ENCODE data around the gene PRF1. TPM values are rescaled to one million over a fixed set of nuclear protein-coding genes. Genes with fewer than 3 reads are reported as not detected.

PRF1 gene
- total and polyA plus RNA-seq, 7 donors, result 0.33 to 3.4 (median 1.6) TPM

DNA sequence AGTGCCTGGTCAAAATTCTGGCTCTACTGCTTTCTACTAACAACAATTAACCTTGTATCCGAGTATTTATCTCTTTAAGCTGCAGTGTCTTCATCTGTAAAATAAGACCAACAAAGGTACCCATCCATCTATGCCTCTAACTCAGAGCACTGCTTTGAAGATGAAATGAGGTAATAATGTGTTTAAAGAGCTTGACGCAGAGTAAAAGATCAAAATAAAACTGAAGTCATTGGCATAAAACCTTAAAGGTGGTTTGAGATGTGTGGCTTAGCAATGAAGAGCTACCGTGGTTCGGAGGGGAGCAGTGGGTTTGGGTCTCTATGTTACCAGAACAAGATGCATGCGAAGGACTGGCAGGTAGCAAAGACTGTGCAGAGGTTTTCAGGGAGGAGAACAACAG lies 16.1 kb upstream of the PRF1 start:
- WGBS, 3 donors, result 98 to 99% (median 99%) methylated on average over 5 of the region's 5 CpGs
- intact Hi-C loops (cut with DNase I), result no loop called here
- TF ChIP-seq, protein P1, sequence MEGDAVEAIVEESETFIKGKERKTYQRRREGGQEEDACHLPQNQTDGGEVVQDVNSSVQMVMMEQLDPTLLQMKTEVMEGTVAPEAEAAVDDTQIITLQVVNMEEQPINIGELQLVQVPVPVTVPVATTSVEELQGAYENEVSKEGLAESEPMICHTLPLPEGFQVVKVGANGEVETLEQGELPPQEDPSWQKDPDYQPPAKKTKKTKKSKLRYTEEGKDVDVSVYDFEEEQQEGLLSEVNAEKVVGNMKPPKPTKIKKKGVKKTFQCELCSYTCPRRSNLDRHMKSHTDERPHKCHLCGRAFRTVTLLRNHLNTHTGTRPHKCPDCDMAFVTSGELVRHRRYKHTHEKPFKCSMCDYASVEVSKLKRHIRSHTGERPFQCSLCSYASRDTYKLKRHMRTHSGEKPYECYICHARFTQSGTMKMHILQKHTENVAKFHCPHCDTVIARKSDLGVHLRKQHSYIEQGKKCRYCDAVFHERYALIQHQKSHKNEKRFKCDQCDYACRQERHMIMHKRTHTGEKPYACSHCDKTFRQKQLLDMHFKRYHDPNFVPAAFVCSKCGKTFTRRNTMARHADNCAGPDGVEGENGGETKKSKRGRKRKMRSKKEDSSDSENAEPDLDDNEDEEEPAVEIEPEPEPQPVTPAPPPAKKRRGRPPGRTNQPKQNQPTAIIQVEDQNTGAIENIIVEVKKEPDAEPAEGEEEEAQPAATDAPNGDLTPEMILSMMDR (IDR thresholded peaks at IDR 0.05), result no peak
- Histone ChIP-seq H3K27me3 (ENCODE audit: insufficient read depth in 3 of 3, low read length in 2 of 3) (no peaks in the 10 kb centered on the region), H3K4me3 (no peak overlapping the region), H3K27ac (no peak overlapping the region), H3K36me3 (ENCODE audit: insufficient read depth in 1 of 2, low read depth in 1 of 2) (no peaks in the 10 kb centered on the region), H3K4me1 (no peaks in the 10 kb centered on the region), H3K9me3 (peaks cover 6% of the 10 kb centered on the region)
- no peak for DNase-seq
- no peak for ATAC-seq

DNA sequence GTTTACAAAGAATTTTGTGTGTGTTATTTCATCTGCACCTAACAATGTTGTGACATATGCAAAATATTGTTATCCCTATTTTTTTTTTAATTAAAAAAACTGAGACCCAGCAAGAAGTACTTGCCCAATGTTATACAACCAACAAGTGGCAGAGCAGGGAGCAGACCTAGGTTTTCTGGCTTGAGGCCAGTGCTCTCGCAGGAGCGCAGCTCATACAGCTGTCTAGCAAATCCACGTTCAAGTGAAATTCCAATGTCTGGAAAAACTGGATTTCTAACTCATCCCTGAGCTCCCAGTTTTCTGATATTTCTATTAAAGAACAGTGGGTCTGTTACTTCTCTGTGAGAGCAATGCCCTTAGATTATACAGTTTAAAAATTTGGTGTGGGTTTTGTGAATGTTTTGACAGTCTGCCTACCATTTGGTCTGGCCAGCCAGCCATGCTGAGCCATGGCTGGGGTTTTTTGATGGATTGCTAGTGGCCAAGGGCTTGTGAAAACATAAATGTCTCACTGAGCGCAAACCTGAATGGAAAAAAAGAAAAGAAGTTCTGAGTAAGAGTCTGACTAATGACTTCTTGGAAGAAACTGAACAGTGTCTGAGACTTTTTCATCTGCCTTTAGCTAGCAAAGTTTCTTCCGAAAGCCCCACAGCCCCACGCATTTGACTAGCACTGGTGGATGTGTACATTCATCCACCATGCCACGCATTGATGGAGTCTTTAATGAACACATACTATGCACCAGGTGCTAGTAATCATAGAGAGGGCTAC lies 15.4 kb upstream of the PRF1 start:
- ATAC-seq (no peak), DNase-seq (no peak)
- WGBS, 3 donors, result 55 to 74% (median 63%) methylated on average over 7 of the region's 7 CpGs
- no peak overlapping the region for H3K4me3 ChIP-seq
- no peaks in the 10 kb centered on the region for H3K4me1 ChIP-seq
- H3K9me3 ChIP-seq, result peaks cover 6% of the 10 kb centered on the region
- H3K27ac ChIP-seq, result no peak overlapping the region
- no peaks in the 10 kb centered on the region for H3K36me3 ChIP-seq (ENCODE audit: insufficient read depth in 1 of 2, low read depth in 1 of 2)
- intact Hi-C loops (cut with DNase I), result no loop called here
- TF ChIP-seq, protein P1 (IDR thresholded peaks at IDR 0.05), result no peak
- H3K27me3 ChIP-seq (ENCODE audit: insufficient read depth in 3 of 3, low read length in 2 of 3), result no peaks in the 10 kb centered on the region

GRCh38 chr10:70616761-70617160 lies 14.2 kb upstream of the PRF1 start:
- intact Hi-C loops (cut with DNase I), result no loop called here
- no peaks in the 10 kb centered on the region for H3K4me1 ChIP-seq
- no peak overlapping the region for H3K4me3 ChIP-seq
- no peak for DNase-seq
- TF ChIP-seq, protein P1 (IDR thresholded peaks at IDR 0.05), result no peak
- no peaks in the 10 kb centered on the region for H3K36me3 ChIP-seq (ENCODE audit: insufficient read depth in 1 of 2, low read depth in 1 of 2)
- no peak overlapping the region for H3K27ac ChIP-seq
- no peaks in the 10 kb centered on the region for H3K27me3 ChIP-seq (ENCODE audit: insufficient read depth in 3 of 3, low read length in 2 of 3)
- H3K9me3 ChIP-seq, result peaks cover 6% of the 10 kb centered on the region
- ATAC-seq, result no peak
- WGBS, 3 donors, result 95 to 98% (median 97%) methylated on average over 4 of the region's 4 CpGs

GRCh38 chr10:70615784-70616522 lies 13.4 kb upstream of the PRF1 start:
- Histone ChIP-seq H3K27me3 (ENCODE audit: insufficient read depth in 3 of 3, low read length in 2 of 3) (no peaks in the 10 kb centered on the region), H3K27ac (no peak overlapping the region), H3K9me3 (peaks cover 6% of the 10 kb centered on the region), H3K4me3 (no peak overlapping the region), H3K4me1 (no peaks in the 10 kb centered on the region), H3K36me3 (ENCODE audit: insufficient read depth in 1 of 2, low read depth in 1 of 2) (no peaks in the 10 kb centered on the region)
- TF ChIP-seq, protein P1 (IDR thresholded peaks at IDR 0.05), result no peak
- 72 to 77% (median 76%) methylated on average over 7 of the region's 7 CpGs for WGBS, 3 donors
- intact Hi-C loops (cut with DNase I), result no loop called here
- no peak for DNase-seq
- ATAC-seq, result no peak
